ENCODE results near the gene RTP5. TPM values are rescaled to one million over a fixed set of nuclear protein-coding genes. Genes with fewer than 3 reads are reported as not detected.
"Not testable (repeated sequence)": the region's sequence is repeated elsewhere in the genome, so short reads cannot be mapped to it uniquely, and the experiment has no call there.

RTP5 gene
- total and polyA plus RNA-seq, 2 donors (not counting 1 experiment from before 2014, with no cell fraction given) = not detected

- Histone ChIP-seq H3K9me3 (ENCODE audit: control insufficient read depth, insufficient read depth, low read depth, low read length) (no peaks in the 10 kb centered on the region), H3K27ac (ENCODE audit: insufficient read depth, low read length) (no peak overlapping the region), H3K4me1 (ENCODE audit: control insufficient read depth, extremely low read depth, insufficient read depth, low read length) (no peaks in the 10 kb centered on the region), H2AFZ (ENCODE audit: low read length) (no peak overlapping the region), H3K36me3 (ENCODE audit: control insufficient read depth, insufficient read depth, low read length) (no peaks in the 10 kb centered on the region), H3K9ac (ENCODE audit: insufficient read depth, low read length) (no peak overlapping the region), H3K4me2 (ENCODE audit: extremely low read depth, insufficient read depth, low read length) (no peak overlapping the region), H3K27me3 (ENCODE audit: control insufficient read depth, insufficient read depth, low read length) (no peaks in the 10 kb centered on the region), H4K20me1 (ENCODE audit: control insufficient read depth, extremely low read depth, insufficient read depth, low read length) (no peaks in the 10 kb centered on the region), H3K4me3 (replicated peaks in 1 of 4; ENCODE audit: control extremely low read depth in 1 of 4, insufficient read depth in 1 of 4, low read depth in 3 of 4, low read length in 4 of 4) (no peak overlapping the region), H3K79me2 (ENCODE audit: control insufficient read depth, insufficient read depth, low read length) (no peaks in the 10 kb centered on the region)
- TF ChIP-seq EZH2 (IDR thresholded peaks at IDR 0.05; ENCODE audit: low read length, missing control alignments) = no peak
- no peak for TF ChIP-seq CTCF (conservative IDR thresholded peaks at IDR 0.05 in 1 of 2, IDR thresholded peaks at IDR 0.05 in 1 of 2; ENCODE audit: low read depth in 1 of 2, low read length in 2 of 2)
- DNase-seq (ENCODE audit: low read depth in 2 of 2) = no peak
These were observed 42.6 kb downstream of the RTP5 start for GRCh38 chr2:241912021-241912555.

GRCh38 chr2:241913703-241914102, 44.2 kb downstream of the RTP5 start:
- Histone ChIP-seq H3K4me1 (ENCODE audit: control insufficient read depth, extremely low read depth, insufficient read depth, low read length) (no peaks in the 10 kb centered on the region), H3K27ac (ENCODE audit: insufficient read depth, low read length) (no peak overlapping the region), H3K9me3 (ENCODE audit: control insufficient read depth, insufficient read depth, low read depth, low read length) (no peaks in the 10 kb centered on the region), H3K36me3 (ENCODE audit: control insufficient read depth, insufficient read depth, low read length) (no peaks in the 10 kb centered on the region), H2AFZ (ENCODE audit: low read length) (no peak overlapping the region), H3K27me3 (ENCODE audit: control insufficient read depth, insufficient read depth, low read length) (no peaks in the 10 kb centered on the region), H3K9ac (ENCODE audit: insufficient read depth, low read length) (no peak overlapping the region), H4K20me1 (ENCODE audit: control insufficient read depth, extremely low read depth, insufficient read depth, low read length) (no peaks in the 10 kb centered on the region), H3K79me2 (ENCODE audit: control insufficient read depth, insufficient read depth, low read length) (no peaks in the 10 kb centered on the region), H3K4me3 (replicated peaks in 1 of 4; ENCODE audit: control extremely low read depth in 1 of 4, insufficient read depth in 1 of 4, low read depth in 3 of 4, low read length in 4 of 4) (no peak overlapping the region), H3K4me2 (ENCODE audit: extremely low read depth, insufficient read depth, low read length) (no peak overlapping the region)
- no peak for DNase-seq (ENCODE audit: low read depth in 2 of 2)
- no peak for TF ChIP-seq EZH2 (IDR thresholded peaks at IDR 0.05; ENCODE audit: low read length, missing control alignments)
- no peak for TF ChIP-seq CTCF (conservative IDR thresholded peaks at IDR 0.05 in 1 of 2, IDR thresholded peaks at IDR 0.05 in 1 of 2; ENCODE audit: low read depth in 1 of 2, low read length in 2 of 2)

- no peak for DNase-seq (ENCODE audit: low read depth in 2 of 2)
These were observed 45.0 kb downstream of the RTP5 start for GRCh38 chr2:241914542-241914941.

GRCh38 chr2:241921631-241922030, 52.1 kb downstream of the RTP5 start:
- not testable (repeated sequence) for H3K4me2 ChIP-seq (ENCODE audit: extremely low read depth, insufficient read depth, low read length); H3K4me3 ChIP-seq (replicated peaks in 1 of 4; ENCODE audit: control extremely low read depth in 1 of 4, insufficient read depth in 1 of 4, low read depth in 3 of 4, low read length in 4 of 4); H3K79me2 ChIP-seq (ENCODE audit: control insufficient read depth, insufficient read depth, low read length); H2AFZ ChIP-seq (ENCODE audit: low read length); H3K36me3 ChIP-seq (ENCODE audit: control insufficient read depth, insufficient read depth, low read length); H4K20me1 ChIP-seq (ENCODE audit: control insufficient read depth, extremely low read depth, insufficient read depth, low read length); H3K4me1 ChIP-seq (ENCODE audit: control insufficient read depth, extremely low read depth, insufficient read depth, low read length); DNase-seq (ENCODE audit: low read depth in 2 of 2); H3K9ac ChIP-seq (ENCODE audit: insufficient read depth, low read length); H3K27me3 ChIP-seq (ENCODE audit: control insufficient read depth, insufficient read depth, low read length); H3K27ac ChIP-seq (ENCODE audit: insufficient read depth, low read length); H3K9me3 ChIP-seq (ENCODE audit: control insufficient read depth, insufficient read depth, low read depth, low read length)

More at GRCh38 chr2:241914542-241914941, 45.0 kb downstream of the RTP5 start:
- Histone ChIP-seq H3K79me2 (ENCODE audit: control insufficient read depth, insufficient read depth, low read length) (no peaks in the 10 kb centered on the region), H2AFZ (ENCODE audit: low read length) (no peak overlapping the region), H3K9me3 (ENCODE audit: control insufficient read depth, insufficient read depth, low read depth, low read length) (no peaks in the 10 kb centered on the region), H3K9ac (ENCODE audit: insufficient read depth, low read length) (no peak overlapping the region), H3K27ac (ENCODE audit: insufficient read depth, low read length) (no peak overlapping the region), H3K4me2 (ENCODE audit: extremely low read depth, insufficient read depth, low read length) (no peak overlapping the region), H3K36me3 (ENCODE audit: control insufficient read depth, insufficient read depth, low read length) (no peaks in the 10 kb centered on the region), H4K20me1 (ENCODE audit: control insufficient read depth, extremely low read depth, insufficient read depth, low read length) (no peaks in the 10 kb centered on the region), H3K27me3 (ENCODE audit: control insufficient read depth, insufficient read depth, low read length) (no peaks in the 10 kb centered on the region), H3K4me1 (ENCODE audit: control insufficient read depth, extremely low read depth, insufficient read depth, low read length) (no peaks in the 10 kb centered on the region), H3K4me3 (replicated peaks in 1 of 4; ENCODE audit: control extremely low read depth in 1 of 4, insufficient read depth in 1 of 4, low read depth in 3 of 4, low read length in 4 of 4) (no peak overlapping the region)
- TF ChIP-seq EZH2 (IDR thresholded peaks at IDR 0.05; ENCODE audit: low read length, missing control alignments) (no peak), CTCF (conservative IDR thresholded peaks at IDR 0.05 in 1 of 2, IDR thresholded peaks at IDR 0.05 in 1 of 2; ENCODE audit: low read depth in 1 of 2, low read length in 2 of 2) (no peak)

Measured in fibroblast of lung (primary cell).